GM19468 (cell line): ENCODE data around the gene HSD3B7.
"Not testable (repeated sequence)": the region's sequence is repeated elsewhere in the genome, so short reads cannot be mapped to it uniquely, and the experiment has no call there.

ENCODE experiments used
- ATAC-seq: cut with Tn5 transposase; IDR thresholded peaks from one replicate; pipeline ENCODE4 v1.9.1; 2021; ENCODE audit warnings: mild to moderate bottlenecking, moderate library complexity, moderate number of reproducible peaks; ENCODE audit not compliant: unreplicated experiment; ENCODE audit errors: extremely low read depth

HSD3B7 gene

DNA sequence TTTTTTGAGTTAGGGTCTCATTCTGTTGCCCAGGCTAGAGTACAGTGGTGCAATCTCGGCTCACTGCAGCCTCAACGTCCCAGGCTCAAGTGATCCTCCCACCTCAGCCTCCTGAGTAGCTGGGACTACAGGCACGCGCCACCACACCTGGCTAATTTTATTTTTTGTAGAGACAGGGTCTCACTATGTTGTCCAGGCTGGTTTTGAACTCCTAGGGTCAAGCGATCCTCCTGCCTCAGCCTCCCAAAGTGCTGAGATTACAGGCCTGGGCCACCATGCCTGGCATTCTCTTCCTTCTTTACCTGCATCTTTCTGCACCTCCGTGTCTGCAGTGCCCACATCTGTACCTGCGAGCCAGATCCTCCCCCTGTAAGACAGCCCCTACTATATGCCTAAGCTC, 26.8 kb downstream of the HSD3B7 start:
- not testable (repeated sequence) for ATAC-seq

- ATAC-seq: not testable (repeated sequence)
These were observed 28.3 kb downstream of the HSD3B7 start for GRCh38 chr16:31013292-31013691.

GRCh38 chr16:31016018-31016417, 31.0 kb downstream of the HSD3B7 start:
- no peak for ATAC-seq

GRCh38 chr16:31017756-31018155, 32.7 kb downstream of the HSD3B7 start:
- not testable (repeated sequence) for ATAC-seq

GRCh38 chr16:31020536-31020935, 35.5 kb downstream of the HSD3B7 start:
- no peak for ATAC-seq

DNA sequence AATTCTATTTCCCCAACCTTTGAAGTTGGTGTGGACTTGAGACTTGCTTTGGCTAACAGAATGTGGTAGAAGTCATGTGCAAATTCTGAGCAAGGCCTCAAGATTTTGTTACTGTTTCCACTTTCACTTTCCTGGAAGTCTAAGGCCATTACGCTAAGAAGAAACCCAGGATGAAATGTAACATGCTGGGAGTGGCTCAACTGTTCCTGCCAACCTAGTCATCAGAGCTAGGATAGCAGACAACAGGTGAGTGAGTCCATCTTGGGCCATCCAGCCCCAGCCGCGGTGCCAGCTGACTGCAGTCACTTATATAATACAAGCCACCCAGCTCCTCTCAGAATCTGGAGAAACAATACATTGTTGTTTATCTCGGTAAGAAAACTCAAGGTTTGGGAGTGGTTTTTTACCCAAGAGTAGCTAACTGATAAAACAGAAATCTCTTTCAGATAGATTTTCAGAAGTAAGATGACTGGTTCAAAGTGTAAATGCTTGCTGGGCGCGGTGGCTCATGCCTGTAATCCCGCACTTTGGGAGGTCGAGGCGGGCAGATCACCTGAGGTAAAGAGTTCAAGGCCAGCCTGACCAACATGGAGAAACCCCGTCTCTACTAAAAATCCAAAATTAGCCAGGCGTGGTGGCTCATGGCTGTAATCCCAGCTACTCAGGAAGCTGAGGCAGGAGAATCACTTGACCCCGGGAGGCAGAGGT, 37.7 kb downstream of the HSD3B7 start:
- no peak for ATAC-seq

DNA sequence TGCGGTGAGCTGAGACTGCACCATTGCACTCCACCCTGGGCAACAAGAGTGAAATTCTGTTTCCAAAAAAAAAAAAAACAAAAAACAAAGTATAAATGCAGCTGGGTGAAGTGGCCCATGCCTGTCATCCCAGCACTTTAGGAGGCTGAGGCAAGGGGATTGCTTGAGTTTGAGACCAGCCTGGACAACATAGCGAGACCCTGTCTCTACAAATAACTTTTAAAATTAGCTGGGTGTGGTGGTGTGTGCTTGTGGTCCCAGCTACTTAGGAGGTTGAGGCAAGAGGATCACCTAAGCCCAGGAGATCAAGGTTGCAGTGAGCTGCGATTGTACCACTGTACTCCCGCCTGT, 38.2 kb downstream of the HSD3B7 start:
- no peak for ATAC-seq

DNA sequence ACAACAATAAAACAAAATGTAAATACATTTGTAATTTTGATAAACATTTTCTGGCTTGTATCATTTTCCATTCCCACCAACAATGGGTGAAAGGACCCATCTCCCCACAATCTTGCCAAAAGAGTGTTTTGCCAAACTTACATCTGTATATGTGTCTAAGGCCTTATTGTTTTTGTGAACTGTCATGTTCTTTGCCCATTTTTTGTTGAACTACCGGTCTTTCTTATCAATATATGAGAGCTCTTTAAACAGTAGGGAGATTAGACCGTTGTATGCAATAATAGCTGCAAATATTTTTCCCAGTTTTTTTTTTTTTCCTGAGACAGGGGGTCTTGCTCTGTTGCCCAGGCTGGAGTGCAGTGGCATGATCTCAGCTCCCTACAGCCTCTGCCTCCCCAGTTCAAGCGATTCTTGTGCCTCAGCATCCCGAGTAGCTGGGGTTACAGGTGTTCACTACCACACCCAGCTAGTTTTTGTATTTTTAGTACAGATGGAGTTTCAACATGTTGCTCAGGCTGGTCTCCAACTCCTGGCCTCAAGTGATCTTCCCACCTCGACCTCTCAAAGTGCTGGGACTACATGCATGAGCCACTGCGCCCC, 38.7 kb downstream of the HSD3B7 start:
- ATAC-seq: no peak

DNA sequence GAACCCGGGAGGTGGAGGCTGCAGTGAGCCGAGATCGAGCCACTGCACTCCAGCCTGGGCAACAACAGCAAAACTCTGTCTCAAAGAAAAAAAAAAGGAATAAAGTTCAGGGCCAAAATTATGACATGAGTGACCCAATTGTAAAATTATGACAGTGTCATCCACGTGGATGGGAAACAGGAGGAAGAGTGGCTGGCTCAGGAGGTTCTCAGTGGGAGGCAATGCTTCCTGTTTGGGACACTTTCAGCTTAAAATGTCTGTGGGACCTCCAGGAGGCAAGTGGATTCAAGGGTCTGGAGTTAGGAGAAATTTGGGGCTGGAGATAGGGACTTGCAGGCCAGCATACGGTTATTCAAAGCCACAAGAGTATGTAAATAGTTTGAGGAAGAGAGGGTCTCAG, 40.3 kb downstream of the HSD3B7 start:
- no peak for ATAC-seq

- ATAC-seq: no peak
These were observed 44.3 kb downstream of the HSD3B7 start for GRCh38 chr16:31029272-31029671.

DNA sequence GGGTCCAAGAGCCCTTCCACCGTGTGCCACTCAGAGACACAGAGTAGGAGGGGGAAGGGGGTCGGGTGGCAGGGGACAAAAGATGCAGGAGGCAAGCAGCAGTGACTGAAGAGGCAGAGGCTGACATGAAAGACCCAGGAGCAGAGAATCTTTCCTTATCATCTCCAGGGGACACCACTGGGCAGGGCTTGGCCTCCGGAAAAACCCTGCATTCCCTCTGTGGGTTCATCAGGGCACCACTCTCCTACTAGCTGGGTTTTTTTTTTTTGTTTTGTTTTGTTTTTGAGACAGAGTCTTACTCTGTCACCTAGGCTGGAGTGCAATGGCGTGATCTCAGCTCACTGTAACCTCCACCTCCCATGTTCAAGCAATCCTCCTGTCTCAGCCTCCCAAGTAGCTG, 46.3 kb downstream of the HSD3B7 start:
- ATAC-seq: no peak

- ATAC-seq: peak; percentile 71
These were observed 48.0 kb downstream of the HSD3B7 start, which contains the start of gene STX4 for GRCh38 chr16:31032736-31033708. TSS of gene STX4 (plus strand) at chr16:31033558. CDS start at chr16:31033806, 248 bp downstream.

GRCh38 chr16:31033709-31034492, 48.9 kb downstream of the HSD3B7 start:
- ATAC-seq: no peak

- no peak for ATAC-seq
These were observed 51.7 kb downstream of the HSD3B7 start for GRCh38 chr16:31036691-31037090.
